CD4-positive, alpha-beta T cell (primary cell): Measurements from ENCODE around the gene PWWP2B. TPM values are rescaled to one million over a fixed set of nuclear protein-coding genes. Genes with fewer than 3 reads are reported as not detected.
A peak's percentile ranks its signal among the peaks of the same experiment; 100 is the strongest.

Source experiments
- ATAC-seq: fragments of 200-7000 bp; cut with Tn5 transposase; one replicate; pipeline ENCODE4 v1.10.0; 2022; ENCODE audit warnings: mild to moderate bottlenecking; ENCODE audit not compliant: poor library complexity
- CTCF ChIA-PET: fragments of 350-600 bp; sonication (Branson Sonifier 250); formaldehyde crosslinking; loops from one replicate; lab custom pipeline; 2021; ENCODE audit warnings: antibody characterized with exemption, inconsistent platforms; lab: Charles Lee
- POLR2A ChIA-PET: fragments of 350-600 bp; sonication (Branson Sonifier 250); formaldehyde crosslinking; loops from one replicate; lab custom pipeline; 2021; ENCODE audit warnings: antibody characterized with exemption, inconsistent platforms; lab: Charles Lee
- DNase-seq, 14 experiments: peaks; one replicate each; pipeline ENCODE4 v3.0.0-alpha.2; 2013 to 2020; ENCODE audit warnings: mixed read lengths in 2 of 14
- H3K27ac ChIP-seq, 2 donors: one replicate each; pipeline versions ENCODE4 v1.5.1 to v1.7.0; 2013; ENCODE audit warnings: low read length in 2 of 2, low read depth in 1 of 2, mild to moderate bottlenecking in 1 of 2
- H3K27me3 ChIP-seq, 2 experiments: 1 replicate in 1 of 2; 2 replicates in 1 of 2; pipeline versions ENCODE4 v1.6.1 to v1.7.0; 2013; ENCODE audit warnings: low read length in 2 of 2, control low read depth in 1 of 2, mild to moderate bottlenecking in 1 of 2, moderate library complexity in 1 of 2; ENCODE audit not compliant: insufficient read depth in 2 of 2, control insufficient read depth in 1 of 2
- H3K36me3 ChIP-seq: one replicate; pipeline ENCODE4 v1.6.1; 2013; ENCODE audit warnings: low read length, control low read depth; ENCODE audit not compliant: insufficient read depth
- H3K4me1 ChIP-seq: one replicate; pipeline ENCODE4 v1.6.1; 2013; ENCODE audit warnings: low read length, control low read depth; ENCODE audit not compliant: insufficient read depth
- H3K4me3 ChIP-seq: one replicate; pipeline ENCODE4 v1.5.1; 2013; ENCODE audit warnings: mild to moderate bottlenecking, low read length, moderate library complexity
- H3K9me3 ChIP-seq, 2 experiments: 1 replicate in 1 of 2; 2 replicates in 1 of 2; pipeline versions ENCODE4 v1.6.1 to v1.7.0; 2013; ENCODE audit warnings: low read length in 2 of 2, mild to moderate bottlenecking in 2 of 2, control low read depth in 1 of 2, moderate library complexity in 1 of 2; ENCODE audit not compliant: control insufficient read depth in 1 of 2, insufficient read depth in 1 of 2
- H3K27ac Mint-ChIP-seq: one replicate; pipeline ENCODE4 v1.8.0; 2020; ENCODE audit warnings: mixed read lengths
- H3K27me3 Mint-ChIP-seq: one replicate; pipeline ENCODE4 v1.8.0; 2021; ENCODE audit warnings: mixed read lengths
- H3K36me3 Mint-ChIP-seq: one replicate; pipeline ENCODE4 v1.8.0; 2021; ENCODE audit warnings: low read depth, mixed read lengths
- H3K4me1 Mint-ChIP-seq: one replicate; pipeline ENCODE4 v1.8.0; 2021; ENCODE audit warnings: low read depth, mixed read lengths
- H3K4me3 Mint-ChIP-seq: one replicate; pipeline ENCODE4 v1.8.0; 2020; ENCODE audit warnings: mild to moderate bottlenecking, mixed read lengths
- H3K9me3 Mint-ChIP-seq: one replicate; pipeline ENCODE4 v1.8.0; 2020; ENCODE audit warnings: mixed read lengths
- CTCF ChIP-seq: fragments of 200-600 bp; IDR thresholded peaks from one replicate; pipeline ENCODE4 v1.8.0; 2022; ENCODE audit warnings: antibody characterized with exemption, mild to moderate bottlenecking
- intact Hi-C, 2 experiments: fragments of 100-400 bp; cut with DNase I in 1 of 2; cut with micrococcal nuclease in 1 of 2; formaldehyde crosslinking; loops; one replicate each; pipeline versions ENCODE4 v1.15.1 to v1.9.0; 2023 to 2025; cut with DNase I, micrococcal nuclease
- total RNA-seq, 174 experiments: library from RNA in 2 of 174; stranded (reverse) in 2 of 174; gene quantifications; one replicate each; pipeline ENCODE4 v1.2.3 and lab custom pipeline; 2021 to 2026

Gene PWWP2B
- total RNA-seq, 2 experiments from 2014 or later, result 19.2 to 19.6 TPM

GRCh38 chr10:132442636-132443035 is 45.6 kb downstream of the PWWP2B start:
- Mint-ChIP-seq H3K4me3 (no peak overlapping the region), H3K9me3 (no peaks in the 10 kb centered on the region), H3K27ac (no peak overlapping the region), H3K27me3 (no peaks in the 10 kb centered on the region), H3K4me1 (peaks cover 38% of the 10 kb centered on the region), H3K36me3 (no peaks in the 10 kb centered on the region)
- ChIA-PET POLR2A (no interaction called here), CTCF (interaction anchor here (0.8 to 1.5 kb wide), 2 partner anchors 10 to 45 kb away, joined by 3 to 10 read pairs; no protein-coding TSS in a partner anchor)
- no peak for DNase-seq
- H3K4me1 ChIP-seq, result peaks cover 43% of the 10 kb centered on the region
- no peaks in the 10 kb centered on the region for H3K36me3 ChIP-seq
- H3K27ac ChIP-seq, result no peak overlapping the region
- no peak for TF ChIP-seq CTCF
- no peak for ATAC-seq
- H3K27me3 ChIP-seq, result no peaks in the 10 kb centered on the region
- H3K9me3 ChIP-seq, result no peaks in the 10 kb centered on the region
- no peak overlapping the region for H3K4me3 ChIP-seq
- intact Hi-C loops, result no loop called here

GRCh38 chr10:132443605-132443982 is 46.6 kb downstream of the PWWP2B start:
- CTCF ChIA-PET, result interaction anchor here (0.8 to 1.5 kb wide), 4 partner anchors 9 to 46 kb away, joined by 3 to 10 read pairs (median 3); no protein-coding TSS in a partner anchor
- TF ChIP-seq CTCF, result peak; percentile 59
- intact Hi-C loops, result no loop called here
- peak overlapping the region in 1 of 2 donors; percentile 25 for H3K27ac ChIP-seq
- no peak overlapping the region for H3K4me3 ChIP-seq
- Mint-ChIP-seq H3K36me3 (no peaks in the 10 kb centered on the region), H3K27ac (no peak overlapping the region), H3K9me3 (no peaks in the 10 kb centered on the region), H3K27me3 (no peaks in the 10 kb centered on the region), H3K4me1 (peaks cover 45% of the 10 kb centered on the region), H3K4me3 (no peak overlapping the region)
- H3K36me3 ChIP-seq, result no peaks in the 10 kb centered on the region
- POLR2A ChIA-PET, result interaction anchor here (0.9 to 1.1 kb wide), 2 partner anchors 24 to 47 kb away, joined by 3 to 5 read pairs; partner anchors contain the start of gene PWWP2B
- no peaks in the 10 kb centered on the region for H3K27me3 ChIP-seq
- no peaks in the 10 kb centered on the region for H3K9me3 ChIP-seq
- ATAC-seq (peak; percentile 28), DNase-seq (peak; percentile 58 to 88 (median 66))
- H3K4me1 ChIP-seq, result peaks cover 50% of the 10 kb centered on the region

- no peaks in the 10 kb centered on the region for H3K36me3 ChIP-seq
- H3K27me3 ChIP-seq, result no peaks in the 10 kb centered on the region
- no peaks in the 10 kb centered on the region for H3K9me3 ChIP-seq
- intact Hi-C loops, result no loop called here
- H3K4me1 ChIP-seq, result peaks cover 52% of the 10 kb centered on the region
- peak overlapping the region; percentile 25 to 40 for H3K27ac ChIP-seq
- no peak overlapping the region for H3K4me3 ChIP-seq
- Mint-ChIP-seq H3K27ac (peak overlapping the region; percentile 94), H3K36me3 (no peaks in the 10 kb centered on the region), H3K9me3 (no peaks in the 10 kb centered on the region), H3K4me1 (peaks cover 45% of the 10 kb centered on the region), H3K27me3 (no peaks in the 10 kb centered on the region), H3K4me3 (peak overlapping the region; percentile 45)
- POLR2A ChIA-PET, result interaction anchor here (0.9 to 1.1 kb wide), 2 partner anchors 25 to 47 kb away, joined by 3 to 5 read pairs; partner anchors contain the start of gene PWWP2B
- no peak for TF ChIP-seq CTCF
- DNase-seq (peak in 7 of 14 experiments; percentile 22 to 66 (median 46)), ATAC-seq (no peak)
- CTCF ChIA-PET, result interaction anchor here (0.8 to 1.5 kb wide), 3 partner anchors 8 to 23 kb away, joined by 3 to 10 read pairs (median 3); no protein-coding TSS in a partner anchor
These were observed 47.2 kb downstream of the PWWP2B start for GRCh38 chr10:132443983-132444876.
